HepG2 (cell line): ENCODE data around the gene USH2A. TPM values are rescaled to one million over a fixed set of nuclear protein-coding genes. Genes with fewer than 3 reads are reported as not detected.

Experiments used
- AHDC1 ChIP-seq: sonication (generic); formaldehyde crosslinking; IDR thresholded peaks from 2 replicates; pipeline ENCODE4 v1.5.1; 2020; ENCODE audit warnings: mild to moderate bottlenecking, missing genetic modification reagents, borderline replicate concordance
- ATM ChIP-seq: fragments of 450-650 bp; IDR thresholded peaks from 2 replicates; pipeline ENCODE4 v1.7.1; 2017; ENCODE audit warnings: mild to moderate bottlenecking, borderline replicate concordance
- CBX2 ChIP-seq, 2 experiments: fragments of 200-600 bp in 1 of 2; sonication (generic); formaldehyde crosslinking in 1 of 2; IDR thresholded peaks; 2 replicates each; pipeline versions ENCODE4 v1.7.0 to v1.8.1; 2018 to 2022; ENCODE audit warnings: low read depth in 2 of 2, low read length in 1 of 2, mild to moderate bottlenecking in 1 of 2, missing genetic modification reagents in 1 of 2
- DDIT3 ChIP-seq: sonication (generic); formaldehyde crosslinking; IDR thresholded peaks from 2 replicates; pipeline ENCODE4 v1.4.0; 2020; ENCODE audit warnings: mild to moderate bottlenecking, missing genetic modification reagents
- GATAD1 ChIP-seq: IDR thresholded peaks from 2 replicates; pipeline ENCODE4 v1.6.1; 2016; ENCODE audit warnings: missing genetic modification reagents, missing compliant biosample characterization
- HES4 ChIP-seq: sonication (generic); formaldehyde crosslinking; IDR thresholded peaks from 2 replicates; pipeline ENCODE4 v1.9.0; 2021; ENCODE audit warnings: mild to moderate bottlenecking, missing genetic modification reagents, borderline replicate concordance
- KAT2B ChIP-seq: fragments of 150-350 bp; IDR thresholded peaks from 2 replicates; pipeline ENCODE4 v1.6.1; 2014; ENCODE audit warnings: low read depth, low read length, borderline replicate concordance
- KMT2B ChIP-seq: IDR thresholded peaks from 2 replicates; pipeline ENCODE4 v1.6.1; 2016; ENCODE audit warnings: missing genetic modification reagents, missing compliant biosample characterization
- PAXIP1 ChIP-seq: sonication (generic); formaldehyde crosslinking; conservative IDR thresholded peaks from 2 replicates; pipeline ENCODE4 v1.4.0; 2020; ENCODE audit warnings: mild to moderate bottlenecking, missing genetic modification reagents, moderate library complexity
- RXRB ChIP-seq: IDR thresholded peaks from 2 replicates; pipeline ENCODE4 v1.6.1; 2016; ENCODE audit warnings: borderline replicate concordance, missing genetic modification reagents, missing compliant biosample characterization
- SPEN ChIP-seq: sonication (generic); formaldehyde crosslinking; IDR thresholded peaks from 2 replicates; pipeline ENCODE4 v1.5.1; 2020; ENCODE audit warnings: low read depth, mild to moderate bottlenecking, missing genetic modification reagents
- TFAP4 ChIP-seq: sonication (generic); IDR thresholded peaks from 2 replicates; pipeline ENCODE4 v1.6.1; 2016; ENCODE audit warnings: low read depth, borderline replicate concordance
- ZBTB39 ChIP-seq: sonication (generic); formaldehyde crosslinking; IDR thresholded peaks from 2 replicates; pipeline ENCODE4 v1.5.0; 2020; ENCODE audit warnings: missing genetic modification reagents
- ZNF367 ChIP-seq: sonication (generic); formaldehyde crosslinking; IDR thresholded peaks from 2 replicates; pipeline ENCODE4 v1.4.0; 2020; ENCODE audit warnings: missing genetic modification reagents, borderline replicate concordance
- ZNF414 ChIP-seq: sonication (generic); formaldehyde crosslinking; IDR thresholded peaks from 2 replicates; pipeline ENCODE4 v1.5.0; 2020; ENCODE audit warnings: missing genetic modification reagents
- ZNF484 ChIP-seq: sonication (generic); formaldehyde crosslinking; IDR thresholded peaks from 2 replicates; pipeline ENCODE4 v1.5.1; 2020; ENCODE audit warnings: mild to moderate bottlenecking, low read depth, missing genetic modification reagents, borderline replicate concordance
- polyA plus RNA-seq, 8 experiments: library from polyadenylated mRNA; depleted of rRNA in 3 of 8; stranded (reverse) in 7 of 8; unstranded in 1 of 8; fragments of >200 nt; fragmentation: Illumina TruSeq in 4 of 8; extraction: Trizol in 4 of 8; gene quantifications; 2 replicates each; pipeline versions ENCODE4 v1.2.1 to v1.2.3, GENCODE V29; 2011 to 2016; ENCODE audit warnings: low read depth in 4 of 8, missing spikeins in 1 of 8, mixed read lengths in 1 of 8; ENCODE audit not compliant: insufficient read depth in 1 of 8
- total RNA-seq, 5 experiments: library from RNA; depleted of rRNA; stranded (reverse); fragments of >200 nt; fragmentation: Illumina TruSeq; extraction: Trizol; gene quantifications; 2 replicates each; pipeline ENCODE4 v1.2.3, GENCODE V29; 2016; ENCODE audit warnings: low read depth in 1 of 5

Gene USH2A
- total and polyA plus RNA-seq, 2 of the 13 experiments (the other 11 are each of a cell fraction or from before 2014, with no cell fraction given): 0.02 TPM; not detected in 1

GRCh38 chr1:216207154-216207553 lies 216.1 kb downstream of the USH2A start (continued):
- TF ChIP-seq KAT2B (0 out of 2 replicates have a peak, but pooled peaks have one; percentile 20), ZBTB39 (no peak), ATM (no peak), ZNF414 (CRISPR knock-in tag) (no peak), PAXIP1 (CRISPR knock-in tag) (peak; percentile 82), KMT2B (CRISPR knock-in tag) (no peak), ZNF367 (CRISPR knock-in tag) (no peak), TFAP4 (0 out of 2 replicates have a peak, but pooled peaks have one; percentile 9), HES4 (CRISPR knock-in tag) (no peak), CBX2 (IDR thresholded peaks at IDR 0.05; ENCODE audit: low read depth, low read length) (no peak), CBX2 (CRISPR knock-in tag; IDR thresholded peaks at IDR 0.05; ENCODE audit: low read depth) (no peak), AHDC1 (CRISPR knock-in tag) (peak; percentile 57; the same call in 1 of the 2 replicates), GATAD1 (no peak), DDIT3 (no peak), SPEN (CRISPR knock-in tag) (no peak), RXRB (CRISPR knock-in tag) (peak; percentile 36; the same call in 1 of the 2 replicates), ZNF484 (CRISPR knock-in tag) (no peak)
